ENCODE results near the gene GRM8.

The GRM8 gene

GRCh38 chr7:127146746-127147536 is 105.8 kb downstream of the GRM8 start:
- DNase-seq = no peak

GRCh38 chr7:127137146-127137545 is 115.6 kb downstream of the GRM8 start:
- no peak for DNase-seq

- DNase-seq = no peak
These were observed 116.8 kb downstream of the GRM8 start for GRCh38 chr7:127135871-127136485.

GRCh38 chr7:127123220-127123619 is 129.5 kb downstream of the GRM8 start:
- DNase-seq = no peak

GRCh38 chr7:127119517-127119916 is 133.2 kb downstream of the GRM8 start:
- no peak for DNase-seq

- DNase-seq = no peak
These were observed 137.9 kb downstream of the GRM8 start for GRCh38 chr7:127114742-127115265.

GRCh38 chr7:127107601-127108007 is 145.1 kb downstream of the GRM8 start:
- peak; percentile 7 for DNase-seq

GRCh38 chr7:127093340-127093739 is 159.4 kb downstream of the GRM8 start:
- DNase-seq = no peak

- no peak for DNase-seq
These were observed 161.1 kb downstream of the GRM8 start for GRCh38 chr7:127091620-127092019.

GRCh38 chr7:127089146-127089545 is 163.6 kb downstream of the GRM8 start:
- no peak for DNase-seq

GRCh38 chr7:127081539-127081938 is 171.2 kb downstream of the GRM8 start:
- no peak for DNase-seq

- DNase-seq = no peak
These were observed 172.2 kb downstream of the GRM8 start for GRCh38 chr7:127080576-127080975.

- no peak for DNase-seq
These were observed 185.8 kb downstream of the GRM8 start for GRCh38 chr7:127066974-127067373.

- DNase-seq = no peak
These were observed 193.3 kb downstream of the GRM8 start for GRCh38 chr7:127059475-127059874.

- no peak for DNase-seq
These were observed 194.8 kb downstream of the GRM8 start for GRCh38 chr7:127057918-127058317.

- DNase-seq = no peak
These were observed 196.5 kb downstream of the GRM8 start for GRCh38 chr7:127056202-127056601.

- no peak for DNase-seq
These were observed 205.2 kb downstream of the GRM8 start for GRCh38 chr7:127047521-127047920.

GRCh38 chr7:127041689-127042452 is 210.9 kb downstream of the GRM8 start:
- DNase-seq = no peak

- DNase-seq = no peak
These were observed 212.7 kb downstream of the GRM8 start for GRCh38 chr7:127040042-127040441.

- no peak for DNase-seq
These were observed 213.2 kb downstream of the GRM8 start for GRCh38 chr7:127039541-127039940.

- DNase-seq = no peak
These were observed 217.4 kb downstream of the GRM8 start for GRCh38 chr7:127035203-127035849.

- DNase-seq = no peak
These were observed 218.4 kb downstream of the GRM8 start for GRCh38 chr7:127034186-127034806.

Measured in effector CD4-positive, alpha-beta T cell (primary cell).